Choroid plexus epithelial cell (primary cell): Measurements from ENCODE around the gene ATG7.

ENCODE experiments used
- DNase-seq: peaks from one replicate; pipeline ENCODE4 v3.0.0-alpha.2; 2010; ENCODE audit warnings: low read depth
- H3K4me3 ChIP-seq: 2 replicates; pipeline ENCODE4 v1.5.1; 2011; ENCODE audit warnings: low read depth, mild to moderate bottlenecking, control low read depth, low read length, moderate library complexity
- TF ChIP-seq, protein P1 (sequence below): conservative IDR thresholded peaks from 2 replicates; pipeline ENCODE4 v1.5.1; 2011; ENCODE audit warnings: low read depth, mild to moderate bottlenecking, control low read depth, inconsistent platforms, low read length, moderate library complexity

ATG7 gene

DNA sequence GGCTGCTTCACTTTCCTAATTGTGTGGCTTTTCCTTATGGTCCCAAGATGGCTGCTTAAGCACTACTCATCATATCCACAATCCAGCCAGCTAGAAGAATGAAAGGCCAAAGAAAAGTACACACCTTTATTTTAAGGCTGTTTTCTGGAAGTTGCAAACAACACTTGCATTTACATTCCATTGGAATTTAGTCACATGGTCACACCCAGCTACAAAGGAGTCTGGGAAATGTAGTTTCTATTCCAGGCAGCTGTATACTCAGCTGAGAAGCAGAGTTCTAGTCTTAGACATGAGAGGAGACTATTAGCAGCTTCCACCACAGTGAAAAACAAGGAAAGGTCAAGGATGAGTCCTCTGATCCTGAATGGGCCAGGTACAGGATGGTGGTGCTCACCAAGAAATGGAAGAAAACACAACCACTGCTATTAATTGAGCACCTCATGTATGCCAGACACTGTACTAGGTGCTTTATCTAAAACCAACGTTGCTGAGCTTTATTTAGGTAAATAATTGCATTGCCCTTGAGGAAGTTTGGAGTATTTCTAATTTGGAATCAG is 28.0 kb upstream of the ATG7 start:
- DNase-seq, result peak; percentile 61
- TF ChIP-seq, protein P1, sequence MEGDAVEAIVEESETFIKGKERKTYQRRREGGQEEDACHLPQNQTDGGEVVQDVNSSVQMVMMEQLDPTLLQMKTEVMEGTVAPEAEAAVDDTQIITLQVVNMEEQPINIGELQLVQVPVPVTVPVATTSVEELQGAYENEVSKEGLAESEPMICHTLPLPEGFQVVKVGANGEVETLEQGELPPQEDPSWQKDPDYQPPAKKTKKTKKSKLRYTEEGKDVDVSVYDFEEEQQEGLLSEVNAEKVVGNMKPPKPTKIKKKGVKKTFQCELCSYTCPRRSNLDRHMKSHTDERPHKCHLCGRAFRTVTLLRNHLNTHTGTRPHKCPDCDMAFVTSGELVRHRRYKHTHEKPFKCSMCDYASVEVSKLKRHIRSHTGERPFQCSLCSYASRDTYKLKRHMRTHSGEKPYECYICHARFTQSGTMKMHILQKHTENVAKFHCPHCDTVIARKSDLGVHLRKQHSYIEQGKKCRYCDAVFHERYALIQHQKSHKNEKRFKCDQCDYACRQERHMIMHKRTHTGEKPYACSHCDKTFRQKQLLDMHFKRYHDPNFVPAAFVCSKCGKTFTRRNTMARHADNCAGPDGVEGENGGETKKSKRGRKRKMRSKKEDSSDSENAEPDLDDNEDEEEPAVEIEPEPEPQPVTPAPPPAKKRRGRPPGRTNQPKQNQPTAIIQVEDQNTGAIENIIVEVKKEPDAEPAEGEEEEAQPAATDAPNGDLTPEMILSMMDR, result no peak
- no peak overlapping the region for H3K4me3 ChIP-seq

DNA sequence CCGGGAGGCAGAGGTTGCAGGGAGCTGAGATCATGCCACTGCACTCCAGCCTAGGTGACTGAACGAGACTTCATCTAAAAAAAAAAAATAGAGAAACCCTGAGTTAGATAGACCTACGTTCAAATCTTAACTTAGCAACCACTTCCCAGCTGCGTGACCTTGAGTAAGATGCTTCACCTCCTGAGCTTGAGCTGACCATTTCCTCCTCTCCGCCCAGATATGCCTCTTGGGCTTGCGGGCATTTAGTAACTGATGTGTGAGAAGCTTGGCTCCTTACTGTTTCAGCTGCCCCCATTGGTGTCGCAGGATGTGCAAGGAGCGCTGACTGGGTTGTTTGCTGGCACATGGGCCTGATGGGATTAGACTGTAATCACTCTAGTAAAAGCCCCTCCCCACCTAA is 26.9 kb upstream of the ATG7 start:
- TF ChIP-seq, protein P1, result no peak
- DNase-seq, result no peak
- H3K4me3 ChIP-seq, result no peak overlapping the region

DNA sequence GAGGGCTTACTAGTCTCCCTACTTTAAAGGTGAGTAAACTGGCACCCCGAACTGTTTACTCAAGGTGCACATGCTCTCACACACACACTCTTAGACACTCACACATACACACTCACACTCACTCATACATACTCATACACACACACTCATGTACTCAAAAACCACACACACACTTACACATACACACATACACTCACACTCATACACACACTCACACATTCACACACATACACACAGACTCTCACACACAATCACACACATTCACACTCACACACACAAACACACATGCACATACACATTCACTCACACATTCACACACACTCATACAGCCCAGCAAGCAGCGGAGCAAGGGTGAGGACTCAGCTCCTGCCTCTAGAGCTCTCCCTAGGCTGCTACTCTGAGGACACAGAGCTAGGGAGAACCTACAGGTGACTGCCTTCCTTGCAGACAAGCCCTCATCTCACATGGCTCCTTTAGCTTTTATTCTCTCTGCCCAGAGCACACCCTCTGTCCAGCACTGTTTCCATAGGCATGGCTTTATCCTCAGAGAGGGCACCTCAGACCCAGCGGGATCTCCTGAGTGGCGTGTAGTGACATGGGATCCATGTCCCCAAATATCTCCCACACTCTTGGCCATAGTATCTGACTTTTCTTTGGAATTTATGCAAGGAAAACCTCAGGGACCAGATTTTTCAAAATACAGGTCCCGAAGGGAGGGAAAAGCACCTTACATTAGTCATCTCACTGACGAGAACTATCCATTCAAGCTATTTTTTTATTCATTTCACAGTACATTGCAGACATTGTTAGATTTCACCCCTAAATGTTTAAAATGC is 26.2 kb upstream of the ATG7 start:
- TF ChIP-seq, protein P1, result no peak
- H3K4me3 ChIP-seq, result no peak overlapping the region
- DNase-seq, result no peak

DNA sequence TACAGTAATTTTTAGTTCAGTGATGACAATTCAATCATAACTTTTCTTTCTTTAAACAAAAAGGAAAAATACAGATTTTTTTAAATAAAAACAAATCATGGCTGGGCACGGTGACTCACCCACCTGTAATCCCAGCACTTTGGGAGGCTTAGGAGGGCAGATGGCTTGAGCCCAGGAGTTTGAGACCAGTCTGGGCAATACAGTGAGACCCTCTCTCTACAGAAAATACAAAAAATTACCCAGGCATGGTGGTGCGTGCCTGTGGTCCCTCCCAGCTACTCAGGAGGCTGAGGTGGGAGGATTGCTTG is 25.6 kb upstream of the ATG7 start:
- TF ChIP-seq, protein P1, result no peak
- no peak overlapping the region for H3K4me3 ChIP-seq
- no peak for DNase-seq

DNA sequence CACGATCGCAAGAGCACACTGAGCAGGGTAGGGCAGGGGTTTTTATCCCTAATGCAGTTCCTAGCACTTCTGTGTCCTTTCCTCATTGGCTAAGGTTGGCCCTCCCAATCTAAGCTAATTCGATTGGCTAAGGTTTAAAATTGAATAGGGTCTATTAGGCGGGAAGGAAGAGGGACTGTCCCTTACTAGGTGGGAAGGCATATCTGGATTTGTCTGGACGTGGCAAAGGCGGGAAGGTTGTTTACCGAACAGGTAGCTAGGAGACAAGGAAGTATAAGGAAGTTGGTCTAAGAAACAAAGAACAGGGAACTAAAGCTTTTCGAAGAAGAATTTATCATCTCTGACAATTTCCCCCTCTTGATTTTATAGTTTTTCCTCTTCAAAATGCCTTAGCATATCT is 24.8 kb upstream of the ATG7 start:
- H3K4me3 ChIP-seq, result no peak overlapping the region
- TF ChIP-seq, protein P1, result no peak
- DNase-seq, result no peak

DNA sequence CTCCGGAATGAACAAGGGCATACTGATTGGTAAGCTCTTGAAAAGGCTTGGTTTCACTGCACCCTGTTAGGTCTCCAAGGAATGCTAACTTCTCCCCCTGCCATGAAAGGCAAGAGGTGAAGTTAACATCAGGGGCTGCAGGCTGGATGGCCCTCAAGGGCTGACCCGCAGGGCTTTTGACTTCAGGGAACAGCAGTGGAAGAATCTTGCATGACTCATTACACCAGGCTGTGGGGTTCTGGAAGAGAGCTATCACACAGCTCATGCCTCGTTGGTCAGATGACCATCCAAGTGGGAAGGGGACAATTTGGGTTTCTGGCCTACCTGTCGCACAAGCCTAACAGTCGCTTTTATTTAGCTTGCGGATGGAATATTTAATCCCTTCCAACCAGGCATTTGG is 23.6 kb upstream of the ATG7 start:
- no peak for DNase-seq
- TF ChIP-seq, protein P1, result no peak
- no peak overlapping the region for H3K4me3 ChIP-seq
